COLO668 (cell line): ENCODE measurements around the gene ERN1.

Experiments
- DNase-seq: peaks from one replicate; lab custom pipeline; 2025; ENCODE audit not compliant: unreplicated experiment; lab: John Stamatoyannopoulos, UW

The ERN1 gene

GRCh38 chr17:64138441-64138840 is 8.5 kb upstream of the ERN1 start:
- DNase-seq = no peak

- no peak for DNase-seq
These were observed 5.1 kb upstream of the ERN1 start for GRCh38 chr17:64135000-64135399.

- no peak for DNase-seq
These were observed 4.4 kb upstream of the ERN1 start for GRCh38 chr17:64134216-64134970.

- peak; percentile 7 for DNase-seq
These were observed 3.7 kb upstream of the ERN1 start for GRCh38 chr17:64133546-64134215.

GRCh38 chr17:64131606-64132270 is 1.8 kb upstream of the ERN1 start:
- DNase-seq = no peak

- DNase-seq = no peak
These were observed 636 bp upstream of the ERN1 start for GRCh38 chr17:64130559-64131001.

GRCh38 chr17:64129515-64129764 is 504 bp downstream of the ERN1 start:
- DNase-seq = no peak

- DNase-seq = peak; percentile 3
These were observed 993 bp downstream of the ERN1 start for GRCh38 chr17:64128787-64129514.

GRCh38 chr17:64126918-64127317 is 3.0 kb downstream of the ERN1 start:
- no peak for DNase-seq

GRCh38 chr17:64125937-64126336 is 4.0 kb downstream of the ERN1 start:
- no peak for DNase-seq

GRCh38 chr17:64124609-64125008 is 5.3 kb downstream of the ERN1 start:
- no peak for DNase-seq

GRCh38 chr17:64123114-64123513 is 6.8 kb downstream of the ERN1 start:
- DNase-seq = no peak

GRCh38 chr17:64120972-64121786 is 8.8 kb downstream of the ERN1 start:
- DNase-seq = peak; percentile 5

- peak; percentile 13 for DNase-seq
These were observed 9.7 kb downstream of the ERN1 start for GRCh38 chr17:64120159-64120810.

GRCh38 chr17:64117981-64118979 is 11.7 kb downstream of the ERN1 start:
- no peak for DNase-seq

GRCh38 chr17:64115822-64116534 is 14.0 kb downstream of the ERN1 start:
- no peak for DNase-seq

- DNase-seq = no peak
These were observed 14.8 kb downstream of the ERN1 start for GRCh38 chr17:64115043-64115698.

GRCh38 chr17:64113006-64113405 is 16.9 kb downstream of the ERN1 start:
- no peak for DNase-seq
